BLaER1 treated with 17β-estradiol and CSF1 and Interleukin-3, amounts not matched to agents 10 nM and 100 nM (cell line): ENCODE data around the gene TMEM170A.

Source experiments
- H3K27ac ChIP-seq, 11 experiments: shearing (Covaris generic); formaldehyde crosslinking; 2 replicates each; pipeline ENCODE4 v1.8.1; 2022
- H3K27me3 ChIP-seq, 11 experiments: shearing (Covaris generic); formaldehyde crosslinking; 2 replicates each; pipeline ENCODE4 v1.8.1; 2022
- H3K36me3 ChIP-seq, 11 experiments: shearing (Covaris generic); formaldehyde crosslinking; 2 replicates each; pipeline ENCODE4 v1.8.1; 2022
- H3K4me1 ChIP-seq, 10 experiments: shearing (Covaris generic); formaldehyde crosslinking; 2 replicates each; pipeline ENCODE4 v1.8.1; 2022
- H3K4me2 ChIP-seq, 11 experiments: shearing (Covaris generic); formaldehyde crosslinking; 2 replicates each; pipeline ENCODE4 v1.8.1; 2022
- H3K4me3 ChIP-seq, 10 experiments: shearing (Covaris generic); formaldehyde crosslinking; 2 replicates each; pipeline ENCODE4 v1.8.1; 2022
- H3K9ac ChIP-seq, 11 experiments: shearing (Covaris generic); formaldehyde crosslinking; 2 replicates each; pipeline ENCODE4 v1.8.1; 2022
- H3K9me3 ChIP-seq, 11 experiments: shearing (Covaris generic); formaldehyde crosslinking; replicated peaks in 1 of 11; 2 replicates each; pipeline ENCODE4 v1.8.1; 2022
- H4K20me1 ChIP-seq, 11 experiments: shearing (Covaris generic); formaldehyde crosslinking; 2 replicates each; pipeline ENCODE4 v1.8.1; 2022
- Cebpa-rat ChIP-seq, 11 experiments: shearing (Covaris generic); IDR thresholded peaks; 2 replicates each; pipeline ENCODE4 v1.8.1; 2022

Gene TMEM170A

DNA sequence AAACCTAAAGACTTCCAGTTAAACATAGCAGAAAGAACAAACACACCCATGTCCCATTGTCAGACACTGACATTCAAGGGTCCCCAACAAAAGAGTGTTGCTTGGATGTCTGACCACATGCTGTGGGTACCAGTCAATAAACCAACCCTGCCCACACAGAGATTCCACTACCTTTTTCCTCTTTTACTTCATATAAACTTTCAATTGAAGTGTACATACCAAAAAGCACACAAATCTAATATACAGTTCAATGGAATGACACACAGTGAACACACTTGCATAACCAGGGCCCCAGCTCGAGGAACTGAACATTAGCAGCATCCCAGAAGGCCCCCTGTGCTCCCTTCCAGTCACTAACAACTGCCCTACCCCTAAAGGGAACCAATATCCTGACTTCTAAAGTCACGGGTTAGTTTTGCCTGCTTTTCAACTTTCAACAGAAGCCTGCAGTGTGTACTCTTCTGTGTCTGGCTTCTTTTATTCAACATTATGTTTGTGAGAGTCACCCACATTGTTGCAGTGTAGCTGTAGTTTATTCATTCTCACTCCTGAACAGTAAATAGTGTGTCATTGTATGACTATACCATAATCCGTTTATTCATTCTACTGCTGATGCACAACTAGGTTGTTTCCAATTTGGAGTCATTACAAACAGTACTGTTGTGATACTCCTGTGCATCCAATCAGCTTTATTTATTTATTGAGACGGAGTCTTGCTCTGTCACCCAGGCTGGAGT, 49.2 kb downstream of the TMEM170A start:
- Histone ChIP-seq H4K20me1 (peaks cover 0 to 57% (median 30%) of the 10 kb centered on the region in 11 experiments; a peak in 13 of 22 replicates), H3K4me2 (0 out of 22 replicates have a peak overlapping the region, but pooled peaks of 1 of the 11 experiments have one; percentile 5), H3K4me3 (no peak overlapping the region), H3K9ac (no peak overlapping the region), H3K27me3 (no peaks in the 10 kb centered on the region), H3K4me1 (peaks cover 0 to 5% (median 3%) of the 10 kb centered on the region in 10 experiments; a peak in 14 of 20 replicates), H3K27ac (no peak overlapping the region), H3K36me3 (peaks cover 31 to 48% (median 38%) of the 10 kb centered on the region in 11 experiments), H3K9me3 (no peaks in the 10 kb centered on the region)
- no peak for TF ChIP-seq Cebpa-rat (IDR thresholded peaks at IDR 0.05)

- no peak for TF ChIP-seq Cebpa-rat (IDR thresholded peaks at IDR 0.05)
- H3K27me3 ChIP-seq: no peaks in the 10 kb centered on the region
- no peak overlapping the region for H3K4me2 ChIP-seq
- H3K27ac ChIP-seq: no peak overlapping the region
- H3K4me1 ChIP-seq: peaks cover 0 to 5% (median 0%) of the 10 kb centered on the region in 10 experiments; a peak in 5 of 20 replicates
- peaks cover 43 to 62% (median 51%) of the 10 kb centered on the region in 11 experiments for H3K36me3 ChIP-seq
- peaks cover 0 to 57% (median 25%) of the 10 kb centered on the region in 11 experiments; a peak in 13 of 22 replicates for H4K20me1 ChIP-seq
- no peaks in the 10 kb centered on the region for H3K9me3 ChIP-seq
- H3K4me3 ChIP-seq: no peak overlapping the region
- no peak overlapping the region for H3K9ac ChIP-seq
Observed at GRCh38 chr16:75413951-75414350, 50.5 kb downstream of the TMEM170A start.

DNA sequence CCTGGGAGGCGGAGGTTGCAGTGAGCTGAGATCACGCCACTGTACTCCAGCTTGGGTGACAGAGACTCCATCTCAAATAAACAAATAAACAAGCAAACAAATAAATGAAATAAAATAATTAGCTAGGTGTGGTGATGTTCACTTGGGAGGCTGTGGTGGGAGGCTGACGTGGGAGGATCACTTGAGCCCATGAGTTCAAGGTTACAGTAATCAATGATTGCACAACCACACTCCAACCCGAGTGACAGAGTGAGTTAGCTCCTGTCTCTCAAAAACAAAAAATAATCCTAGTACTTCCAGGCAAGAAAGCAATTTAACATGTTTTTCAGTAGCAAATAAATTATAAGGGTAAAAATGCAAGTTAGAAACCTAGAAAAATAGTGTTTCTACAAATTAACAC, 57.5 kb downstream of the TMEM170A start:
- Histone ChIP-seq H3K27ac (no peak overlapping the region), H3K4me3 (no peak overlapping the region), H3K27me3 (no peaks in the 10 kb centered on the region), H3K36me3 (peaks cover 52 to 75% (median 63%) of the 10 kb centered on the region in 11 experiments), H4K20me1 (peaks cover 0 to 33% (median 6%) of the 10 kb centered on the region in 11 experiments; a peak in 10 of 22 replicates), H3K9ac (no peak overlapping the region), H3K4me2 (peak overlapping the region in 3 of 11 experiments; percentile 40 to 57 (median 45); a peak in 4 of 22 replicates), H3K9me3 (no peaks in the 10 kb centered on the region), H3K4me1 (peaks cover 7 to 29% (median 19%) of the 10 kb centered on the region in 10 experiments; a peak in 19 of 20 replicates)
- TF ChIP-seq Cebpa-rat (IDR thresholded peaks at IDR 0.05): peak in 2 of 11 experiments; percentile 18 to 48; a peak in 1 of 22 replicates

GRCh38 chr16:75402821-75403475, 61.5 kb downstream of the TMEM170A start:
- Histone ChIP-seq H4K20me1 (peaks cover 0 to 66% (median 21%) of the 10 kb centered on the region in 11 experiments; a peak in 13 of 22 replicates), H3K27me3 (peaks cover 0 to 15% (median 0%) of the 10 kb centered on the region in 11 experiments; a peak in 3 of 22 replicates), H3K4me3 (no peak overlapping the region), H3K36me3 (peaks cover 27 to 67% (median 40%) of the 10 kb centered on the region in 11 experiments), H3K4me2 (peak overlapping the region in 1 of 11 experiments; percentile 58; a peak in 3 of 22 replicates), H3K9ac (no peak overlapping the region), H3K27ac (no peak overlapping the region), H3K9me3 (no peaks in the 10 kb centered on the region), H3K4me1 (peaks cover 10 to 27% (median 18%) of the 10 kb centered on the region in 10 experiments; a peak in 19 of 20 replicates)
- TF ChIP-seq Cebpa-rat (IDR thresholded peaks at IDR 0.05): no peak

- peak overlapping the region in 1 of 11 experiments; percentile 20; a peak in 3 of 22 replicates for H3K9ac ChIP-seq
- H3K4me2 ChIP-seq: peak overlapping the region in 7 of 11 experiments; percentile 16 to 58 (median 28); a peak in 13 of 22 replicates
- H3K27ac ChIP-seq: no peak overlapping the region
- H3K9me3 ChIP-seq: no peaks in the 10 kb centered on the region
- H3K4me1 ChIP-seq: peaks cover 4 to 21% (median 12%) of the 10 kb centered on the region in 10 experiments; a peak in 18 of 20 replicates
- peaks cover 0 to 18% (median 0%) of the 10 kb centered on the region in 11 experiments; a peak in 3 of 22 replicates for H3K27me3 ChIP-seq
- peaks cover 26 to 68% (median 45%) of the 10 kb centered on the region in 11 experiments for H3K36me3 ChIP-seq
- H4K20me1 ChIP-seq: peaks cover 0 to 67% (median 23%) of the 10 kb centered on the region in 11 experiments; a peak in 13 of 22 replicates
- TF ChIP-seq Cebpa-rat (IDR thresholded peaks at IDR 0.05): no peak
- no peak overlapping the region for H3K4me3 ChIP-seq
Observed at GRCh38 chr16:75402159-75402820, 62.2 kb downstream of the TMEM170A start.

- no peak for TF ChIP-seq Cebpa-rat (IDR thresholded peaks at IDR 0.05)
- Histone ChIP-seq H4K20me1 (peaks cover 0 to 67% (median 23%) of the 10 kb centered on the region in 11 experiments; a peak in 13 of 22 replicates), H3K4me1 (peaks cover 0 to 15% (median 11%) of the 10 kb centered on the region in 10 experiments; a peak in 17 of 20 replicates), H3K9me3 (no peaks in the 10 kb centered on the region), H3K36me3 (peaks cover 20 to 62% (median 40%) of the 10 kb centered on the region in 11 experiments), H3K4me3 (no peak overlapping the region), H3K9ac (no peak overlapping the region; a peak in 1 of 22 replicates), H3K27me3 (peaks cover 0 to 18% (median 0%) of the 10 kb centered on the region in 11 experiments; a peak in 3 of 22 replicates), H3K4me2 (peak overlapping the region in 7 of 11 experiments; percentile 16 to 58 (median 28); a peak in 11 of 22 replicates), H3K27ac (no peak overlapping the region)
Observed at GRCh38 chr16:75401691-75402090, 62.8 kb downstream of the TMEM170A start.

DNA sequence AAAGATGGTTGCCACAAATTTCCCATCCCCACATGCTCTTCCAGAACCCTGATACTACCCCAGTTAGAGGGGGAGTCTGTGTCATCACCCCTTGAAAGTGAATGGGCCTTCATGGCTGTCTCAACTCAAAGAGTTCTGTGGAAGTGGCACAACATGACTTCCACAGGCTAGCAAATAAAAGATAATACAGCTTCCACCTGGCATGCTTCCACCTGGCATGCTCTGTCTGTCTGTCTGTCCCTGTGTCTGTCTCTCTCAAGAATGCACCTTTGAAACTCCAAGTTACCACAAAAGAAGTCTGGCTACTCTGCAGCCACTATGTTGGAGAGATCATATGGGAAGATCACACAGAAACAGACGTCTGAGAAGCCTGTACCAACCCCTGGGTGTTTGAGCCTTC, 66.2 kb downstream of the TMEM170A start:
- H3K9me3 ChIP-seq: no peaks in the 10 kb centered on the region
- H3K4me1 ChIP-seq: peaks cover 0 to 14% (median 11%) of the 10 kb centered on the region in 10 experiments; a peak in 15 of 20 replicates
- peaks cover 0 to 94% (median 18%) of the 10 kb centered on the region in 11 experiments; a peak in 13 of 22 replicates for H4K20me1 ChIP-seq
- no peak overlapping the region for H3K9ac ChIP-seq
- H3K27ac ChIP-seq: no peak overlapping the region
- H3K27me3 ChIP-seq: peaks cover 0 to 32% (median 0%) of the 10 kb centered on the region in 11 experiments; a peak in 4 of 22 replicates
- no peak overlapping the region for H3K4me3 ChIP-seq
- no peak for TF ChIP-seq Cebpa-rat (IDR thresholded peaks at IDR 0.05)
- H3K4me2 ChIP-seq: no peak overlapping the region
- peaks cover 19 to 58% (median 33%) of the 10 kb centered on the region in 11 experiments for H3K36me3 ChIP-seq

- H3K4me2 ChIP-seq: no peak overlapping the region
- peaks cover 0 to 96% (median 24%) of the 10 kb centered on the region in 11 experiments; a peak in 15 of 22 replicates for H4K20me1 ChIP-seq
- H3K9me3 ChIP-seq: no peaks in the 10 kb centered on the region
- no peak overlapping the region for H3K4me3 ChIP-seq
- peaks cover 43 to 77% (median 63%) of the 10 kb centered on the region in 11 experiments for H3K36me3 ChIP-seq
- no peak overlapping the region for H3K27ac ChIP-seq
- H3K4me1 ChIP-seq: peaks cover 0 to 10% (median 6%) of the 10 kb centered on the region in 10 experiments; a peak in 12 of 20 replicates
- TF ChIP-seq Cebpa-rat (IDR thresholded peaks at IDR 0.05): no peak
- H3K27me3 ChIP-seq: peaks cover 0 to 62% (median 0%) of the 10 kb centered on the region in 11 experiments; a peak in 7 of 22 replicates
- no peak overlapping the region for H3K9ac ChIP-seq
Observed at GRCh38 chr16:75394941-75395340, 69.5 kb downstream of the TMEM170A start.
